ENCODE data around the gene VSIG2.

The VSIG2 gene

GRCh38 chr11:124719534-124719933 is 32.5 kb downstream of the VSIG2 start:
- Histone ChIP-seq H3K9me3 (ENCODE audit: control insufficient read depth, insufficient read depth, low read depth, low read length) (no peaks in the 10 kb centered on the region), H3K4me1 (ENCODE audit: control insufficient read depth, insufficient read depth, low read length) (no peaks in the 10 kb centered on the region), H3K36me3 (ENCODE audit: control insufficient read depth in 2 of 2, insufficient read depth in 1 of 2, low read length in 2 of 2) (no peaks in the 10 kb centered on the region), H3K4me3 (ENCODE audit: low read depth, low read length) (no peak overlapping the region), H3K27ac (ENCODE audit: extremely low read depth, low read depth, low read length) (no peak overlapping the region)
- TF ChIP-seq ZNF561 (tag by site-specific recombination; IDR thresholded peaks at IDR 0.05; ENCODE audit: borderline replicate concordance) (no peak), ZIC2 (tag by site-specific recombination; IDR thresholded peaks at IDR 0.05) (peak; percentile 61), GLIS1 (tag by site-specific recombination; IDR thresholded peaks at IDR 0.05) (peak; percentile 86)
- ChIA-PET CTCF (interaction anchor here (0.7 to 1.0 kb wide), 3 partner anchors 21 to 117 kb away, joined by 3 read pairs; no protein-coding TSS in a partner anchor), POLR2A (no interaction called here)

- Histone ChIP-seq H3K9me3 (ENCODE audit: control insufficient read depth, insufficient read depth, low read depth, low read length) (no peaks in the 10 kb centered on the region), H3K4me1 (ENCODE audit: control insufficient read depth, insufficient read depth, low read length) (no peaks in the 10 kb centered on the region), H3K27ac (ENCODE audit: extremely low read depth, low read depth, low read length) (no peak overlapping the region), H3K4me3 (ENCODE audit: low read depth, low read length) (no peak overlapping the region), H3K36me3 (ENCODE audit: control insufficient read depth in 2 of 2, insufficient read depth in 1 of 2, low read length in 2 of 2) (no peaks in the 10 kb centered on the region)
- ChIA-PET CTCF (interaction anchor here (0.7 kb wide), 1 partner anchor 118 kb away, joined by 3 read pairs; no protein-coding TSS in a partner anchor), POLR2A (interaction anchor here (1.0 kb wide), 1 partner anchor 45 kb away, joined by 5 read pairs; the partner anchor contains the start of genes SIAE and SPA17)
- TF ChIP-seq, protein P1, sequence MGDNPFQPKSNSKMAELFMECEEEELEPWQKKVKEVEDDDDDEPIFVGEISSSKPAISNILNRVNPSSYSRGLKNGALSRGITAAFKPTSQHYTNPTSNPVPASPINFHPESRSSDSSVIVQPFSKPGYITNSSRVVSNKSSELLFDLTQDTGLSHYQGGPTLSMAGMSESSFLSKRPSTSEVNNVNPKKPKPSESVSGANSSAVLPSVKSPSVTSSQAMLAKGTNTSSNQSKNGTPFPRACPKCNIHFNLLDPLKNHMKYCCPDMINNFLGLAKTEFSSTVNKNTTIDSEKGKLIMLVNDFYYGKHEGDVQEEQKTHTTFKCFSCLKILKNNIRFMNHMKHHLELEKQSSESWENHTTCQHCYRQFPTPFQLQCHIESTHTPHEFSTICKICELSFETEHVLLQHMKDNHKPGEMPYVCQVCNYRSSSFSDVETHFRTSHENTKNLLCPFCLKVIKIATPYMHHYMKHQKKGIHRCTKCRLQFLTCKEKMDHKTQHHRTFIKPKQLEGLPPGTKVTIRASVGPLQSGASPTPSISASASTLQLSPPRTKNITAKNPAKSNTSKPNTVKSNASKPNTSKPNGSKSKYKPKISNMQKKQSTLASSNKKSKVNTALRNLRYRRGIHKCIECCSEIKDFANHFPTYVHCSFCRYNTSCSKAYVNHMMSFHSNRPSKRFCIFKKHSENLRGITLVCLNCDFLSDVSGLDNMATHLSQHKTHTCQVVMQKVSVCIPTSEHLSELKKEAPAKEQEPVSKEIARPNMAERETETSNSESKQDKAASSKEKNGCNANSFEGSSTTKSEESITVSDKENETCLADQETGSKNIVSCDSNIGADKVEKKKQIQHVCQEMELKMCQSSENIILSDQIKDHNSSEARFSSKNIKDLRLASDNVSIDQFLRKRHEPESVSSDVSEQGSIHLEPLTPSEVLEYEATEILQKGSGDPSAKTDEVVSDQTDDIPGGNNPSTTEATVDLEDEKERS (tag by site-specific recombination; IDR thresholded peaks at IDR 0.05) = no peak
- no peak for TF ChIP-seq ZNF350 (tag by site-specific recombination; IDR thresholded peaks at IDR 0.05)
- no peak for TF ChIP-seq ZNF354C (tag by site-specific recombination; IDR thresholded peaks at IDR 0.05; ENCODE audit: borderline replicate concordance, low read depth)
- no peak for TF ChIP-seq ZNF521 (tag by site-specific recombination; IDR thresholded peaks at IDR 0.05)
- no peak for TF ChIP-seq RBAK (tag by site-specific recombination; IDR thresholded peaks at IDR 0.05)
- no peak for TF ChIP-seq ZFHX2 (tag by site-specific recombination; conservative IDR thresholded peaks at IDR 0.05)
- TF ChIP-seq ZNF202 (tag by site-specific recombination; IDR thresholded peaks at IDR 0.05; ENCODE audit: borderline replicate concordance) = no peak
- TF ChIP-seq ZBTB48 (tag by site-specific recombination; IDR thresholded peaks at IDR 0.05) = no peak
- no peak for TF ChIP-seq ZNF274 (IDR thresholded peaks at IDR 0.05; ENCODE audit: low read length)
- TF ChIP-seq ZNF274 (tag by site-specific recombination; IDR thresholded peaks at IDR 0.05; ENCODE audit: borderline replicate concordance) = no peak
- no peak for TF ChIP-seq ZNF560 (tag by site-specific recombination; IDR thresholded peaks at IDR 0.05; ENCODE audit: borderline replicate concordance)
- no peak for TF ChIP-seq ZNF391 (tag by site-specific recombination; IDR thresholded peaks at IDR 0.05; ENCODE audit: borderline replicate concordance, low read depth)
- no peak for TF ChIP-seq ZNF510 (tag by site-specific recombination; IDR thresholded peaks at IDR 0.05; ENCODE audit: insufficient replicate concordance)
- no peak for TF ChIP-seq PRDM4 (tag by site-specific recombination; IDR thresholded peaks at IDR 0.05)
- TF ChIP-seq ZNF302 (tag by site-specific recombination; IDR thresholded peaks at IDR 0.05; ENCODE audit: low read depth) = no peak
These were observed 33.3 kb downstream of the VSIG2 start for GRCh38 chr11:124718801-124719200.
